Measurements from ENCODE around the gene KPNA2. TPM values are rescaled to one million over a fixed set of nuclear protein-coding genes. Genes with fewer than 3 reads are reported as not detected.
"Not testable (repeated sequence)": the region's sequence is repeated elsewhere in the genome, so short reads cannot be mapped to it uniquely, and the experiment has no call there.

KPNA2 gene
- polyA plus RNA-seq, 3 donors, result 23.2 to 36.1 (median 23.2) TPM

DNA sequence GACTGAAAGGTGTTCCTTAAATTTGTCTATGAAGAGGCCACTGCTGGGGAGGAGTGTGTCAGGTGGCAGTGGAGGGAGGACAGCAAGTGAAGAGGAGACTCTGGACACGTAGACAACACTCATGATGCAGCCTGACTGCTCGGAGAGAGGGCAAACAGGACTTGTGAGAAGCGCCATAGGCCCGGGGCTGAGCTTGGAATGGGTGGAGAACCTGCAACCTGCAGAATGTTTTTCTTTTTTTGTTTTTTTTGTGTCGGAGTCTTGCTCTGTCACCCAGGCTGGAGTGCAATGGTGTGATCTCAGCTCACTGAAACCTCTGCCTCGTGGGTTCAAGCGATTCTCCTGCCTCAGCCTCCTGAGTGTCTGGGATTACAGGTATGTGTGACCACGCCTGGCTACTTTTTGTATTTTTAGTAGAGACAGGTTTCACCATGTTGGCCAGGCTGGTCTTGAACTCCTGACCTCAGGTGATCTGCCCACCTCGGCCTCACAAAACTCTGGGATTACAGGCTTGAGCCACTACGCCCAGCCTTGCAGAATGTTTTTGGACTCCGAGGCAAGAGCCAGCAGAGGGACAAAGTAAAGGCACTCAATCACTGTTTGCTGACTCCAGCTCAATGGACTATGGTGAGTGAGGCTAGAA is 20.3 kb upstream of the KPNA2 start:
- no peaks in the 10 kb centered on the region for H3K36me3 Mint-ChIP-seq
- TF ChIP-seq, protein P1, sequence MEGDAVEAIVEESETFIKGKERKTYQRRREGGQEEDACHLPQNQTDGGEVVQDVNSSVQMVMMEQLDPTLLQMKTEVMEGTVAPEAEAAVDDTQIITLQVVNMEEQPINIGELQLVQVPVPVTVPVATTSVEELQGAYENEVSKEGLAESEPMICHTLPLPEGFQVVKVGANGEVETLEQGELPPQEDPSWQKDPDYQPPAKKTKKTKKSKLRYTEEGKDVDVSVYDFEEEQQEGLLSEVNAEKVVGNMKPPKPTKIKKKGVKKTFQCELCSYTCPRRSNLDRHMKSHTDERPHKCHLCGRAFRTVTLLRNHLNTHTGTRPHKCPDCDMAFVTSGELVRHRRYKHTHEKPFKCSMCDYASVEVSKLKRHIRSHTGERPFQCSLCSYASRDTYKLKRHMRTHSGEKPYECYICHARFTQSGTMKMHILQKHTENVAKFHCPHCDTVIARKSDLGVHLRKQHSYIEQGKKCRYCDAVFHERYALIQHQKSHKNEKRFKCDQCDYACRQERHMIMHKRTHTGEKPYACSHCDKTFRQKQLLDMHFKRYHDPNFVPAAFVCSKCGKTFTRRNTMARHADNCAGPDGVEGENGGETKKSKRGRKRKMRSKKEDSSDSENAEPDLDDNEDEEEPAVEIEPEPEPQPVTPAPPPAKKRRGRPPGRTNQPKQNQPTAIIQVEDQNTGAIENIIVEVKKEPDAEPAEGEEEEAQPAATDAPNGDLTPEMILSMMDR (IDR thresholded peaks at IDR 0.05), result no peak
- WGBS (ENCODE audit: insufficient coverage), result 96% methylated on average over 10 of the region's 11 CpGs
- H3K4me3 Mint-ChIP-seq, result no peak overlapping the region
- no peaks in the 10 kb centered on the region for H3K36me3 ChIP-seq (replicated peaks in 1 of 2; ENCODE audit: control insufficient read depth in 1 of 2, insufficient read depth in 2 of 2, low read length in 2 of 2)
- no peak overlapping the region for H3K27ac Mint-ChIP-seq
- no peak overlapping the region for H3K4me3 ChIP-seq (replicated peaks in 1 of 3; ENCODE audit: low read depth in 2 of 3, low read length in 3 of 3)
- H4K20me1 ChIP-seq (ENCODE audit: insufficient read depth, low read length), result no peaks in the 10 kb centered on the region
- no peak overlapping the region for H2AFZ ChIP-seq (ENCODE audit: insufficient read depth, low read depth, low read length, poor library complexity, severe bottlenecking)
- intact Hi-C loops (cut with micrococcal nuclease), result no loop called here
- no peaks in the 10 kb centered on the region for H3K9me3 ChIP-seq (replicated peaks in 1 of 2; ENCODE audit: control insufficient read depth in 1 of 2, insufficient read depth in 1 of 2, low read length in 2 of 2)
- H3K27ac ChIP-seq (ENCODE audit: low read depth in 1 of 2, low read length in 2 of 2), result no peak overlapping the region
- H3K27me3 Mint-ChIP-seq (ENCODE audit: low read depth in 3 of 3), result peaks cover 0 to 7% (median 6%) of the 10 kb centered on the region in 3 donors
- no peaks in the 10 kb centered on the region for H3K27me3 ChIP-seq (ENCODE audit: control insufficient read depth in 2 of 2, insufficient read depth in 2 of 2, low read length in 2 of 2)
- no peak for DNase-seq
- H3K4me1 ChIP-seq (ENCODE audit: control insufficient read depth in 1 of 2, insufficient read depth in 2 of 2, low read length in 2 of 2), result peaks cover 5 to 9% of the 10 kb centered on the region in 2 donors
- H3K4me1 Mint-ChIP-seq, result peaks cover 13% of the 10 kb centered on the region
- H3K79me2 ChIP-seq (ENCODE audit: insufficient read depth, low read length), result no peaks in the 10 kb centered on the region
- H3K4me2 ChIP-seq (replicated peaks; ENCODE audit: extremely low read depth, low read length, poor library complexity, severe bottlenecking), result no peak overlapping the region
- peaks cover 0 to 3% (median 0%) of the 10 kb centered on the region in 7 donors for H3K9me3 Mint-ChIP-seq
- no peak overlapping the region for H3K9ac ChIP-seq (ENCODE audit: insufficient read depth, low read length, poor library complexity, severe bottlenecking)

DNA sequence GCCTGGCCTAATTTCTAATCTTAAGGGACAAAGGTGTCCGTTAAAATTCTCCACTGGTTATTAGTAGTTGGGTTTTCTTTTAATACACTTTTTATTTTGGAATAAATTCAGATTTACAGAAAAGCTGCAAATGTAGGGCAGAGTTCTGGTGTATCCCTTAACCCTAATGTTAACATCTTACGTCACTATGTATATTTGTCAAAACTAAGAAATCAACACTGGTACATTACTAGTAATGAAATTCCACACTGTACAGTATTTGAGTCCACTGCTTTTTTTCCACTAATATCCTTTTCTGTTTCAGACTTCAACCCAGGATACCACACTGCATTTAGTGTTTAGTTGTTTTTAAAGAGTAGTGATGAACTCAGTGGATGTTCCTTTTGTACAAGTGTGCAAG is 18.7 kb upstream of the KPNA2 start:
- Histone ChIP-seq H3K4me1 (ENCODE audit: control insufficient read depth in 1 of 2, insufficient read depth in 2 of 2, low read length in 2 of 2) (peaks cover 10 to 11% of the 10 kb centered on the region in 2 donors), H3K27me3 (ENCODE audit: control insufficient read depth in 2 of 2, insufficient read depth in 2 of 2, low read length in 2 of 2) (no peaks in the 10 kb centered on the region), H4K20me1 (ENCODE audit: insufficient read depth, low read length) (no peaks in the 10 kb centered on the region), H3K36me3 (replicated peaks in 1 of 2; ENCODE audit: control insufficient read depth in 1 of 2, insufficient read depth in 2 of 2, low read length in 2 of 2) (no peaks in the 10 kb centered on the region), H3K4me3 (replicated peaks in 1 of 3; ENCODE audit: low read depth in 2 of 3, low read length in 3 of 3) (no peak overlapping the region), H3K4me2 (replicated peaks; ENCODE audit: extremely low read depth, low read length, poor library complexity, severe bottlenecking) (no peak overlapping the region), H3K9ac (ENCODE audit: insufficient read depth, low read length, poor library complexity, severe bottlenecking) (no peak overlapping the region), H3K9me3 (replicated peaks in 1 of 2; ENCODE audit: control insufficient read depth in 1 of 2, insufficient read depth in 1 of 2, low read length in 2 of 2) (no peaks in the 10 kb centered on the region), H2AFZ (ENCODE audit: insufficient read depth, low read depth, low read length, poor library complexity, severe bottlenecking) (no peak overlapping the region), H3K79me2 (ENCODE audit: insufficient read depth, low read length) (no peaks in the 10 kb centered on the region), H3K27ac (ENCODE audit: low read depth in 1 of 2, low read length in 2 of 2) (no peak overlapping the region)
- Mint-ChIP-seq H3K4me3 (no peak overlapping the region), H3K27ac (no peak overlapping the region), H3K4me1 (peaks cover 14% of the 10 kb centered on the region), H3K27me3 (ENCODE audit: low read depth in 3 of 3) (peaks cover 0 to 5% (median 4%) of the 10 kb centered on the region in 3 donors), H3K36me3 (no peaks in the 10 kb centered on the region), H3K9me3 (peaks cover 0 to 3% (median 0%) of the 10 kb centered on the region in 7 donors)
- no CpG with 5 or more reads among the region's 2 CpGs for WGBS (ENCODE audit: insufficient coverage)
- intact Hi-C loops (cut with micrococcal nuclease), result no loop called here
- TF ChIP-seq, protein P1 (IDR thresholded peaks at IDR 0.05), result no peak
- no peak for DNase-seq

DNA sequence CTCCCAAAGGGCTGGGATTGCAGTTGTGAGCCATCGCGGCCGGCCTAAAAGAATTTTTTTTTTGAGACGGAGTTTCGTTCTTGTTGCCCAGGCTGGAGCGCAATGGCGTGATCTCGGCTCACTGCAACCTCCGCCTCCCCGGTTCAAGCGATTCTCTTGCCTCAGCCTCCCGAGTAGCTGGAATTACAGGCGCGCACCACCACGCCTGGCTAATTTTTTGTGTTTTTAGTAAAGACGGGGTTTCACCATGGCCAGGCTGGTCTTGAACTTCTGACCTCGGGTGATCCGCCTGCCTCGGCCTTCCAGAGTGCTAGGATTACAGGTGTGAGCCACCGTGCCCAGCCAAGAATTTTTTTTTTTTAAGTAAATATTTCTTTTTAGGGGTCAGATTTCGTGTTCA is 17.0 kb upstream of the KPNA2 start:
- peaks cover 10% of the 10 kb centered on the region for H3K4me1 Mint-ChIP-seq
- H3K4me2 ChIP-seq (replicated peaks; ENCODE audit: extremely low read depth, low read length, poor library complexity, severe bottlenecking); H3K27ac ChIP-seq (ENCODE audit: low read depth in 1 of 2, low read length in 2 of 2); H3K9ac ChIP-seq (ENCODE audit: insufficient read depth, low read length, poor library complexity, severe bottlenecking); H3K9me3 ChIP-seq (replicated peaks in 1 of 2; ENCODE audit: control insufficient read depth in 1 of 2, insufficient read depth in 1 of 2, low read length in 2 of 2); H3K27me3 Mint-ChIP-seq (ENCODE audit: low read depth in 3 of 3); H3K27ac Mint-ChIP-seq; H3K4me3 ChIP-seq (replicated peaks in 1 of 3; ENCODE audit: low read depth in 2 of 3, low read length in 3 of 3); intact Hi-C loops (cut with micrococcal nuclease); H3K4me3 Mint-ChIP-seq; H3K9me3 Mint-ChIP-seq; H3K36me3 Mint-ChIP-seq; H4K20me1 ChIP-seq (ENCODE audit: insufficient read depth, low read length); H3K36me3 ChIP-seq (replicated peaks in 1 of 2; ENCODE audit: control insufficient read depth in 1 of 2, insufficient read depth in 2 of 2, low read length in 2 of 2); H2AFZ ChIP-seq (ENCODE audit: insufficient read depth, low read depth, low read length, poor library complexity, severe bottlenecking); H3K4me1 ChIP-seq (ENCODE audit: control insufficient read depth in 1 of 2, insufficient read depth in 2 of 2, low read length in 2 of 2); H3K79me2 ChIP-seq (ENCODE audit: insufficient read depth, low read length); DNase-seq; H3K27me3 ChIP-seq (ENCODE audit: control insufficient read depth in 2 of 2, insufficient read depth in 2 of 2, low read length in 2 of 2): not testable (repeated sequence)
- WGBS (ENCODE audit: insufficient coverage), result 96% methylated on average over 20 of the region's 21 CpGs

Data from CD14-positive monocyte (primary cell).